GOT3 (cell line): ENCODE measurements around the gene NXPE4.

Experiments
- DNase-seq: peaks from one replicate; lab custom pipeline; 2025; ENCODE audit warnings: mixed read lengths; lab: John Stamatoyannopoulos, UW

NXPE4 gene

GRCh38 chr11:114559425-114560310 is 35.9 kb downstream of the NXPE4 start, which contains the start of gene NXPE1:
Gene NXPE1 (minus strand): TSS chr11:114559881. CDS start chr11:114551201, 8,680 bp downstream.
- no peak for DNase-seq

DNA sequence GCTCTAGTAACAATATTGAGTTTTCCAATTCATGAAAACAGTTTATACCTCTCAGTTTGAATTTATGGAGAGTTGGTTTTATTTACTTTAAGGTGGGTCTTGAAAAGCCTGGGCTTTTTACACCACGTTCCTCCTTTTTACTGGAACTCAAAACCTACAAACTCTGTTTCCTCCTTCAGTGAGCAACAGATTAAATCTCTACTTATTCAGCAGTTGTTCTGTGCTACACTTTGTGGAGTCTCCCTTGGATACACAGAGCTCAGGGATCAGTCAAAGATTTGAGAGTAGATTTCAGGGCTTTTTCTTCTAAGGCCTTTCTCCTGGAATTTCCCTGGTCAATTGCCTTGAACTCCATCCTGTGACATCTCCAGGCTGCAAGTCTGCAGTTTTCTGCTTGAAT is 39.5 kb downstream of the NXPE4 start:
- no peak for DNase-seq

DNA sequence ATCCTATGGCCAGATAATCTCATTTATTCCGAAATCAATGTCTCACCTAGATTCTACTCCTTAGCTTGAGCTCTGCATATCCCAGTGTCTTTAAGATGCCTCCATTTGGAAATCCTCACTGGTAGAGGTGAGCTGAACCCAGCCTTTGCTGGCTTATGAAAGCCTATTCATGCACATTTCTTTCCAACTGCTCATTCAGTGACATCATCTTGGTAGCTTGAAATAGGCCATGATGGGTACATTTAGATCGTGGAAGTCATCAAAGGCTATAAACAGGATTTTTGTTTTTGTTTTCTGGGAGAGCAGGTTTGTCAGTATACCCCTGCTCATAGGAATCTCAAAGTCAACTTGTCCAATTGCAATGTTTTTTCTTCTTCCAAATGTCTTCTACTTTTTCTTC is 41.9 kb downstream of the NXPE4 start:
- no peak for DNase-seq

DNA sequence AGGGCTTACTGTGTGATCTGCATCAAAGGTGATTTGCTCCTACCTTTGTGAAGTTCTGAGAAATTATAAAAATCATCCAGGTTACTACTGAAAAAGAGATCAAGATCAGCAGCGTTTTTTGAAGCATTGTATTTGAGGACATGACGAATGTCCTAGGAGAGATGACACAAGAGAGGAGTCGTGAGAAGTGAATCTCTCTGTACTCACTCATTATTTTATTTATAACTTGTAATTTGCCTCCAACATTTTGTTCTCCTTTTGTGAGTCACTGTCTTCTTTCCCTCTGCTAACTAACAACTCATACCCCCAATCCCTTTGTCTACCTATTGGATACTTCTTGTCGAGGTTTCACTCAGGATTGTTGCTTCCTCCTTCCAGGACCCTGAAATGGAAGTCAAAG is 44.5 kb downstream of the NXPE4 start:
- DNase-seq = no peak

DNA sequence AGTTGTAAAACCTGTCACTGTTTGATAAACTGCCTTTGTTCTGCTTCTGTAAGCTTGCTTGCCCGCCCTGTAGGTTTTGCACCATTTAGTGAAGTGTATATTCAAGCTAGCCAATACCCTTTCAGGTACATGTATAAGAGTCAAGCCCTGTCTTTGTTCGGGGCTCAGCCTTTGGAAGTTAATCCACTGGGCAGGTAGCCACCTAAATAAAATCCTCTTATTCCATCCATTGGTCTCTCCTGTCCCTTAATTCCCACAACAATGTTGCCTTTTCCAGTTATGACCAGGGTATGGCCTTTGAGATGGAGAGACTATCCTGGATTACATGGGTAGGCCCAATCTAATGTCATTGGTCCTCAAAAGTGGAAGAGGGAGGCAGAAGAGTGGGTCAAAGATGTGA is 69.9 kb downstream of the NXPE4 start:
- no peak for DNase-seq

DNA sequence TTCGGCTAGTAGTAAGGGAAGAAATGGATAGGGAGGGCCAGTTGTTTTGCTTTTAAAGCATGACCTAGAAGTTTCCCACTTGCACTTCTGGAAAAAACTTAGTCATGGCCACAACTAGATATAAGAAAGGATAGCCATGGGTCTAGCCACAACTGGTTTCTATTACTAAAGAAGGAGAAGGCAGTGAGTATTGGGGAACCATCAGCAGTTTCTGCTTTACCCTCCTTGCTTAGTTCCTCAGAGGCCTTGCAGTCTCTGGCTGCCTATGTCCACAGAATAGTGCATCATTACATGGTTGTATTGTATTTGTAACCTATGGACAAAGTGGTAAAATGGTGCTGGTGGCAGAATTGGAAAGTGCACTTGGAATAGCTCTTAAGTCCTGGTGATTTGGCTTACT is 71.5 kb downstream of the NXPE4 start:
- no peak for DNase-seq

GRCh38 chr11:114522818-114523217 is 72.8 kb downstream of the NXPE4 start:
- no peak for DNase-seq
